HG02852 (cell line): ENCODE results near the gene CRMP1.
"Not testable (repeated sequence)": the region's sequence is repeated elsewhere in the genome, so short reads cannot be mapped to it uniquely, and the experiment has no call there.

Experiments
- ATAC-seq: cut with Tn5 transposase; IDR thresholded peaks from one replicate; pipeline ENCODE4 v1.9.1; 2021; ENCODE audit warnings: mild to moderate bottlenecking, moderate library complexity; ENCODE audit not compliant: unreplicated experiment

Gene CRMP1

GRCh38 chr4:5825321-5826041 lies 67.4 kb downstream of the CRMP1 start:
- no peak for ATAC-seq

DNA sequence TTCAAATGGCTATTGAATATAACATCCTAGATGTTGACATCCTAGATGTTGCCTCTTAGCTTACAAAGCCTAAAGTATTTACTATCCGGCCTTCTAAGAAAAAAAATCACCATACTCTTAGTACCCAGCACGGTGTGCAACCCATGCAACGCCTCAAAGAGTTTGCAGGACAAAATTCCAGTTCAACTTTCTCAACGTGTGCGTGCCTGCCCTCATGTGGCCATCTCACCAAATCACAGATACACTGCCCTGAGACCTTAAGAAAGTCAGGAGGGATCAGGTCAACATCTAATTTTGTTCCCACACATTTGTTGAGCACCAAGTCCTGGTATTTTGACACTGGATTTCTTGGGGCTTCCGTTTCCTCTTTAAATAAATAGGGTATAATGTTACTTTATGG lies 68.3 kb downstream of the CRMP1 start:
- ATAC-seq: no peak

DNA sequence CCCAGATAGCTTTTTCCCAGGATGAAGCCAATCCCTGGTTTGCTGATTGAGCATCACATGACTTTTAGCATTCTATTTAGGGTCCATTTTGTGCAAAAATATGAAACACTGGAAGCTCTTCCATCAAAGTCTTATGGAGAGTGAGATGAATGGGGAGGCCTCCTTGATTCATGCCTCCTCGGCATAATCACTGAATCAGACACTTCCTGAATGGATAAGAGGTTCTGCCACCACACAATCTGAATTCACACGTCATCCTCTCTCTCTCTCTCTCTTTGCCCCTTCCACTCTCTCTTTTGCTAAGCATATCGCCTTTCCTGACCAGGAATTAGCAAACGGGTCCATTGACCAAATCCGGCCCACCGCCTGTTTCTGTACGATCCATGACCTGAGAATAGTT lies 68.7 kb downstream of the CRMP1 start:
- ATAC-seq: no peak

- peak; percentile 58 for ATAC-seq
These were observed 69.2 kb downstream of the CRMP1 start for GRCh38 chr4:5823542-5824211.

- ATAC-seq: no peak
These were observed 70.3 kb downstream of the CRMP1 start for GRCh38 chr4:5822619-5823018.

- ATAC-seq: no peak
These were observed 71.1 kb downstream of the CRMP1 start for GRCh38 chr4:5821665-5822358.

DNA sequence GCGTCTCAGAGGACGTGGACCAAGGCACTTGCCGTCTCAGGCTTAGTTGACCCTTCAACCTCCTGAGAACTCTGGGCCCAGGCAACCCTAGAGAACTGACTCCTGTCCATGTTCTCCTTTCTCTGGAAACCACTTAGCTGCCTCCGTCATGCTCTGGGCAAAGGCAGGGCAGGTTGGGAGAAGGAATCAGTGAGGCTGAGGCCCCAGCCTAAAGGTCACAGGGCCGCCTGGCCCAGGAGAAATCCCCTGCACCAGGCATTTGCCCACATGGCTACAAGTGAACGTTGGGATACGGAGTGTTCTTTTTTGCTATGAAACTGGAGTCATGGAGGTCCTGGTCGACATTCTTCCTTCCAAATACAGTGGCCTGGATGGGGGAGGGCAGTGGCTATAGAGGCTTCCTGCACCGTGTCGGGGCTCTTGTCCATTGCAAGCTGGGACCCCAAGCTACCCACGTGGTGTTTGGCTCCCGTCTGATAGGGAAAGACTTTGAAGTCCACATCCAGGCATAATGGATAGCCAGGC lies 76.0 kb downstream of the CRMP1 start:
- no peak for ATAC-seq

- no peak for ATAC-seq
These were observed 76.8 kb downstream of the CRMP1 start for GRCh38 chr4:5816101-5816500.

DNA sequence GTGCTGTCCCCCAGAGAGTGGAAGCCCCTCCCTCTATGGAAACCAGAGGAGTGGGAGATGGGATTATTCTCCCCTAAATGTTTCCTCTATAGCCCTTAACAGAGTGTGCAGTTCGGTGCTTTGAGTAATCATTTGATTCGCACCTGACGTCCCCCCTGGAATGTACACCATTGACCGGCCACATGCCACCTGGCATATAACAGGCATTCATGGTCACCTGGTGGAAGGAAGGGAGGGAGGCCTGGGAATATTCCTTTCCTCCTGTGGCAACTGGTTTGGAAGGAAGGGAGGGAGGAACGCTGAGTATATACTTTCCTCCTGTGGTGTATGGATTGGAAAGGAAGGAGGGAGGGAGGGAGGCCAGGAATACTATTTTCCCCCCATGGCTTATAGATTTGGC lies 77.2 kb downstream of the CRMP1 start:
- ATAC-seq: no peak

DNA sequence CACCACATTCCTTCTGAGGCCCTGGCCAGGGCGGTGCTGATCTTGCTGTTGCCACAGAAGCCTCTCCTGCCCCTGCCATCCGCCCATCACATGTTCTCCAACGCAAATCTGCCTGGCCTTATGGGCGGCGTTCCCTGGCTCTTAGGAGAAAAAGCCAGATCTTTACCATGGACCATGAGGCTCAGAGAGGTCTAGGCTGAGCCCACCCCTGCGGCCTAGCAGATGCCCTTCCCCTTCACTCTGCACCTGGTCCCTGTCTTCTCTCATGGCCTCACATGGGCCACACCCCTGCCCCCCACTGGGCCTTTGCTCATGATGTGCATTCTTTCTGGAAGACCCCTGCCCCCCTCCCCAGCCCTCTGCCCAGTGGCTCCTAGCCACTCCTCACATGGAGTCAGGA lies 78.5 kb downstream of the CRMP1 start:
- no peak for ATAC-seq

- no peak for ATAC-seq
These were observed 79.0 kb downstream of the CRMP1 start for GRCh38 chr4:5813882-5814255.

DNA sequence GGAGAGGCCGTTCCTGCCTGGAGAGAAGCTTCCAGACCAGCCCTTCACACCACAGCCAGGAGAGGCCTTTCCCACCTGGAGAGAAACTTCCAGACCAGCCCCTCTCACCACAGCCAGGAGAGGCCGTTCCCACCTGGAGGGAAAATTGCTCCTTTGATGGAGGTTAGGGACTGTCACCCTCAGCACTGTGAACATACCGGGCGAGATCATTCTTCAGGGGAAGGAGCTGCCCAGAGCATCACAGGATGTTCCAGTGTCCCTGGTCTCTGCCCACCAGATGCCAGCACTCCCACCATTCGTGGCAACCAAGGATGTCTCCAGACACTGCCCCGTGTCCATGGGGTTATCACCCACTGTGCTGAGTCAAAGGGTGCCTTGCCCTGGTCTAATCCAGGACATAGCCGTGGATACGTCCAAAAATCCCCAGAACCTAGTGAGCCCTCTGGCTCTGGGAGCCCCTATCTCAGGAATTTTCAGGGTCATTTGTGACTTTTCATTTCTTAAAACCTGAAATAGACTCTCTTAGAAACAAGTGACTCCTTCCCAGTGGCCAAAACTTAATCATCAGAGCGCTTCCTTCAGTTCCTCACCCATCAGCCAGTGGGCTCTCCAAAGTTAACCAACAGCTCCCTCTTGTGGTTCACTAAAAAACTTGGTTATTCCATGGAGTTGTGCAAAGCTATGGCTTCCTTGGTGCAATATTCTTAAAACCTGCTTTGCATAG lies 80.2 kb downstream of the CRMP1 start:
- ATAC-seq: peak; percentile 67

DNA sequence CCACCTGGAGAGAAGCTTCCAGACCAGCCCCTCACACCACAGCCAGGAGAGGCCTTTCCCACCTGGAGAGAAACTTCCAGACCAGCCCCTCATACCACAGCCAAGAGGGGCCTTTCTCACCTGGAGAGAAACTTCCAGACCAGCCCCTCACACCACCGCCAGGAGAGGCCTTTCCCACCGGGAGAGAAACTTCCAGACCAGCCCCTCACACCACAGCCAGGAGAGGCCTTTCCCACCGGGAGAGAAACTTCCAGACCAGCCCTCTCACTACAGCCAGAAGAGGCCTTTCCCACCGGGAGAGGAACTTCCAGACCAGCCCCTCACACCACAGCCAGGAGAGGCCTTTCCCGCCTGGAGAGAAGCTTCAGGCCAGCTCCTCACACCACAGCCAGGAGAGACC lies 80.8 kb downstream of the CRMP1 start:
- ATAC-seq: not testable (repeated sequence)

- ATAC-seq: no peak
These were observed 82.0 kb downstream of the CRMP1 start for GRCh38 chr4:5810770-5811430.

GRCh38 chr4:5810151-5810550 lies 82.7 kb downstream of the CRMP1 start:
- no peak for ATAC-seq

- no peak for ATAC-seq
These were observed 83.6 kb downstream of the CRMP1 start for GRCh38 chr4:5809216-5809776.

- ATAC-seq: no peak
These were observed 84.7 kb downstream of the CRMP1 start for GRCh38 chr4:5808081-5808741.

DNA sequence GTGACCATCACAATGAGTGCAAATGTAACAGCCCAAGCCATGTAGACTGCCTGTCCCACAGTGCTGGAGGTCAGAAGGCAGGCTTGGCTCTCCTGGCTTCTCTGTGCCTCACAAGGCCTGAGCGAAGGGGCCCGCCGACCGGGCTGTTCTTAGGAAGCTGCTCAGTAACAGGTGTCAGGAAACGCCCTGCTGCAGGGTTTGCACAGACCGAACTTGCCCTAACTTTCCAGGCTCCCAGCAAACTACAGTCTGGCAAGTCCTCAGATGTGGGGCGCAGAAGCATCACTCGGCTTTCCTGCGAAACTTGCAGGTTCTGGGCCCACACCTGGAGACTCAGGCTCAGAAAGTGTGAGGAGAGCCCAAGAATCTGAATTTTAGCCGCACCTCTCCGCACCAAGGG lies 87.6 kb downstream of the CRMP1 start:
- ATAC-seq: no peak

DNA sequence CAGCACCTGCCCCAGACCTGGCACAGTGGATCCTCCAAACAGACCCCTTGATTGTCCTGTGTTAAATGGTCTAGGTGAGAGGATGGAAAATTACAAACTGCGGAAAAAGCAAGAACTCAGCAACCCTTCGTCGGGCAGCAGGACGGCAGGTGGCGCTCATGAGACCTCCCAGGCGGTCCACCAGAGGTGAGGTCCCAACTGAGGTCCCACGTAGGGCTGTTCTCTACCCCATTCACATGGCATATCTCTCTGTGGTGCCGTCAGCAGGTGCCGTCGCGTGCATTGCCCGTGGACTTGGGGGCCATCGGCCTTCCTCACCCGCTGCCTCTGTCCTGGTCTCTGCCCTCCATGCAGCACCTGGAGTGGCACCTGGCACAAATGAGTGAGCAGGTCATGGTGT lies 88.2 kb downstream of the CRMP1 start:
- no peak for ATAC-seq

DNA sequence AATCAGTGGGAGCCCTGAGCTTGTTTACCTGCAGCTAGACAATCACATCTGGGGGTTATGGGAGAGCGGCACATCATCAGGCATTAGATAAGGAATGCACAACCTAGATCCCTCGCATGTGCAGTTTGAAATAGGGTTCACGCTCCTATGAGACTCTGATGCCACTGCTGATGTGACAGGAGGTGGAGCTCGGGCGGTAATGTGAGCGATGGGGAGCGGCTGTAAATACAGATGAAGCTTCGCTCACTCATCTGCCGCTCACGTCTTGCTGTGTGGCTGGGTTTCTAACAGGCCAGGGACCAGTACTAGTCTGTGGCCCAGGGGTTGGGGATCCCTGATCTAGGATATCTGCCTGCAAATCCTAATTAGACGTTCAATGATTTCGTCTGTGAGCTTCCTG lies 90.3 kb downstream of the CRMP1 start:
- ATAC-seq: no peak
